ENCODE data around the gene FAM168A.

- TF ChIP-seq POLR2AphosphoS5 (IDR thresholded peaks at IDR 0.05; ENCODE audit: insufficient read depth in 1 of 2, low read depth in 1 of 2): no peak
- TF ChIP-seq CTCF (IDR thresholded peaks at IDR 0.05): no peak
Measured at GRCh38 chr11:73582653-73583052, 15.3 kb downstream of the FAM168A start.
